Ovary (tissue), 9 donors: ENCODE measurements around the gene MAB21L3. TPM values are rescaled to one million over a fixed set of nuclear protein-coding genes. Genes with fewer than 3 reads are reported as not detected.

Experiments
- DNase-seq, 5 donors: peaks; one replicate each; pipeline ENCODE4 v3.0.0-alpha.2; 2019 to 2020
- H3K27ac ChIP-seq, 2 donors: fragments of 200-600 bp; one replicate each; pipeline versions ENCODE4 v1.5.1 to v1.8.0; 2019 to 2022
- H3K27me3 ChIP-seq: fragments of 200-600 bp; one replicate; pipeline ENCODE4 v1.8.0; 2022
- H3K36me3 ChIP-seq: fragments of 200-600 bp; sonication (generic); one replicate; pipeline ENCODE4 v1.5.1; 2019
- H3K4me1 ChIP-seq: one replicate; pipeline ENCODE4 v1.8.1; 2013; ENCODE audit warnings: mild to moderate bottlenecking, moderate library complexity; ENCODE audit not compliant: insufficient read depth
- H3K4me3 ChIP-seq: fragments of 200-600 bp; sonication (generic); one replicate; pipeline ENCODE4 v1.5.1; 2017
- H3K9me3 ChIP-seq, 2 donors: fragments of 200-600 bp in 1 of 2; sonication (generic) in 1 of 2; one replicate each; pipeline versions ENCODE4 v1.5.1 to v1.8.1; 2013 to 2019; ENCODE audit warnings: mild to moderate bottlenecking in 1 of 2, moderate library complexity in 1 of 2
- CTCF ChIP-seq, 3 donors: fragments of 450-650 bp in 2 of 3; fragments of 200-600 bp in 1 of 3; IDR thresholded peaks; one replicate each; pipeline versions ENCODE4 v1.5.1 to v1.8.0; 2016 to 2022; ENCODE audit warnings: antibody characterized with exemption in 3 of 3, mild to moderate bottlenecking in 1 of 3
- EP300 ChIP-seq: sonication (generic); formaldehyde crosslinking; IDR thresholded peaks from one replicate; pipeline ENCODE4 v1.6.1; 2017; ENCODE audit warnings: antibody characterized with exemption
- POLR2A ChIP-seq: fragments of 450-650 bp; IDR thresholded peaks from one replicate; pipeline ENCODE4 v1.6.1; 2017; ENCODE audit warnings: antibody characterized with exemption, mild to moderate bottlenecking, moderate library complexity
- WGBS, 3 donors: extraction: QIAGEN DNeasy Blood & Tissue Kit in 1 of 3; methylation state at CpG; one replicate each; pipeline versions ENCODE4 v1.1.5 to v1.1.7; 2013 to 2017; 5-methylcytosine and 5-hydroxymethylcytosine counted together
- intact Hi-C, 4 donors: fragments of 100-400 bp; cut with DNase I; formaldehyde crosslinking; loops; one replicate each; pipeline versions ENCODE4 v1.11.0 to v1.15.1; 2022 to 2023
- polyA plus RNA-seq, 2 donors: library from polyadenylated mRNA; stranded (reverse); fragments of 200-250 nt in 1 of 2; fragments of 350-450 nt in 1 of 2; fragmentation: Illumina TruSeq in 1 of 2; extraction: RNeasy Lipid Tissue Mini Kit (QIAGEN cat#74804) in 1 of 2; gene quantifications; one replicate each; pipeline ENCODE4 v1.2.3, GENCODE V29; 2013 to 2014
- total RNA-seq, 7 donors: library from RNA; depleted of rRNA in 2 of 7; stranded (reverse); fragments of >200 nt in 2 of 7; fragmentation: NEBNext Ultra II Directional in 3 of 7; extraction: Animal tissue kit (Norgen Biotek cat#: 25700) in 3 of 7; gene quantifications; one replicate each; pipeline versions ENCODE4 v1.1.0 to v1.2.4, GENCODE V29; 2016 to 2023
- donor health status: DM: no; HTN: no; CAD: no; lungs with moderate emphysema.
- donor health status: DM: no; HTN: no; CAD: no.
- donor health status: Bipolar disorder and iron deficiency.
- donor health status: DM: yes; HTN: yes; CAD: no.
- donor health status: DM: no; HTN: no; CAD: no.
- donor health status: DM: yes; HTN: yes; CAD: no.

MAB21L3 gene
- total and polyA plus RNA-seq, 9 donors: not detected

GRCh38 chr1:116095027-116095426 lies 16.2 kb upstream of the MAB21L3 start:
- H3K27me3 ChIP-seq: no peaks in the 10 kb centered on the region
- H3K4me1 ChIP-seq: no peaks in the 10 kb centered on the region
- no peaks in the 10 kb centered on the region for H3K36me3 ChIP-seq
- peaks cover 0 to 4% of the 10 kb centered on the region in 2 donors for H3K9me3 ChIP-seq
- no peak for DNase-seq
- intact Hi-C loops: no loop called here
- no peak overlapping the region for H3K4me3 ChIP-seq
- no peak overlapping the region for H3K27ac ChIP-seq
- no peak for TF ChIP-seq CTCF (IDR thresholded peaks at IDR 0.05)
- TF ChIP-seq POLR2A: no peak
- no peak for TF ChIP-seq EP300

- Histone ChIP-seq H3K9me3 (peaks cover 0 to 4% of the 10 kb centered on the region in 2 donors), H3K4me3 (no peak overlapping the region), H3K27ac (no peak overlapping the region), H3K4me1 (no peaks in the 10 kb centered on the region), H3K36me3 (no peaks in the 10 kb centered on the region), H3K27me3 (no peaks in the 10 kb centered on the region)
- DNase-seq: no peak
- TF ChIP-seq POLR2A (no peak), CTCF (IDR thresholded peaks at IDR 0.05) (no peak), EP300 (no peak)
- 61 to 70% (median 67%) methylated on average over 1 of the region's 1 CpG for WGBS, 3 donors
- intact Hi-C loops: no loop called here
Measured at GRCh38 chr1:116096013-116096618, 15.1 kb upstream of the MAB21L3 start.

GRCh38 chr1:116097626-116098025 lies 13.6 kb upstream of the MAB21L3 start:
- Histone ChIP-seq H3K4me3 (no peak overlapping the region), H3K27ac (no peak overlapping the region), H3K36me3 (no peaks in the 10 kb centered on the region), H3K4me1 (no peaks in the 10 kb centered on the region), H3K27me3 (no peaks in the 10 kb centered on the region), H3K9me3 (no peaks in the 10 kb centered on the region)
- WGBS, 3 donors: 71 to 87% (median 72%) methylated on average over 1 of the region's 1 CpG
- intact Hi-C loops: no loop called here
- no peak for DNase-seq
- no peak for TF ChIP-seq POLR2A

- TF ChIP-seq CTCF (IDR thresholded peaks at IDR 0.05): no peak
- no peak for TF ChIP-seq POLR2A
- no peak for TF ChIP-seq EP300
Measured at GRCh38 chr1:116099379-116099778, 11.8 kb upstream of the MAB21L3 start.

GRCh38 chr1:116099919-116100318 lies 11.3 kb upstream of the MAB21L3 start:
- no peaks in the 10 kb centered on the region for H3K4me1 ChIP-seq
- TF ChIP-seq CTCF (IDR thresholded peaks at IDR 0.05) (no peak), EP300 (no peak), POLR2A (no peak)
- no peaks in the 10 kb centered on the region for H3K36me3 ChIP-seq
- 92 to 95% (median 93%) methylated on average over 2 of the region's 2 CpGs for WGBS, 3 donors
- no peaks in the 10 kb centered on the region for H3K27me3 ChIP-seq
- no peak for DNase-seq
- intact Hi-C loops: no loop called here
- no peak overlapping the region for H3K27ac ChIP-seq
- no peaks in the 10 kb centered on the region for H3K9me3 ChIP-seq
- no peak overlapping the region for H3K4me3 ChIP-seq

More at GRCh38 chr1:116099379-116099778, 11.8 kb upstream of the MAB21L3 start:
- no peaks in the 10 kb centered on the region for H3K4me1 ChIP-seq
- 86 to 92% (median 90%) methylated on average over 4 of the region's 4 CpGs for WGBS, 3 donors
- H3K36me3 ChIP-seq: no peaks in the 10 kb centered on the region
- no peak for DNase-seq
- no peak overlapping the region for H3K4me3 ChIP-seq
- H3K27ac ChIP-seq: no peak overlapping the region
- intact Hi-C loops: no loop called here
- no peaks in the 10 kb centered on the region for H3K27me3 ChIP-seq
- H3K9me3 ChIP-seq: no peaks in the 10 kb centered on the region
